D721Med (cell line): ENCODE measurements around the gene USP34.

Experiments used
- DNase-seq: peaks from one replicate; pipeline ENCODE4 v3.0.0; 2011; ENCODE audit warnings: low spot score; ENCODE audit not compliant: insufficient read length
- FAIRE-seq: peaks from 2 replicates; lab custom pipeline; 2011; peaks lifted over from hg19 to GRCh38; lab: Jason Lieb, UNC
- TF ChIP-seq, protein P1 (sequence below): IDR thresholded peaks from 2 replicates; pipeline ENCODE4 v1.5.1; 2012; ENCODE audit warnings: mild to moderate bottlenecking, control low read depth; ENCODE audit not compliant: insufficient read depth; ENCODE audit errors: missing control alignments

USP34 gene

DNA sequence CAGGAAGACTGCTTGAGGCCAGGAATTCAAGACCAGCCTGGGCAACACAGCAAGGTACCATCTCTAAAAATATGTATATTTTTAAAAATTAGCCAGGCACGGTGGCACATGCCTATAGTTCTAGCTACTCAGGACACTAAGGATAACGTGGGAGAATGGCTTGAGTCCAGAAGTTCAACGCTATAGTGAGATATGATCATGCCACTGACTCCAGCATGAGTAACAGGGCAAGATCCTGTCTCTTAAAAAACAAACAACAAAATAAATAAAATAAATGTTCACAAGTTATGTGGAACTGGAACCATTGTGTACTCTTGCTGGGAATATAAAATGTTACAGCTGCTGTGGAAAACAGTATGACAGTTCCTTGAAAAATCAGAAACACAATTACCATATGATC is 47.2 kb downstream of the USP34 start:
- no peak for FAIRE-seq
- TF ChIP-seq, protein P1, sequence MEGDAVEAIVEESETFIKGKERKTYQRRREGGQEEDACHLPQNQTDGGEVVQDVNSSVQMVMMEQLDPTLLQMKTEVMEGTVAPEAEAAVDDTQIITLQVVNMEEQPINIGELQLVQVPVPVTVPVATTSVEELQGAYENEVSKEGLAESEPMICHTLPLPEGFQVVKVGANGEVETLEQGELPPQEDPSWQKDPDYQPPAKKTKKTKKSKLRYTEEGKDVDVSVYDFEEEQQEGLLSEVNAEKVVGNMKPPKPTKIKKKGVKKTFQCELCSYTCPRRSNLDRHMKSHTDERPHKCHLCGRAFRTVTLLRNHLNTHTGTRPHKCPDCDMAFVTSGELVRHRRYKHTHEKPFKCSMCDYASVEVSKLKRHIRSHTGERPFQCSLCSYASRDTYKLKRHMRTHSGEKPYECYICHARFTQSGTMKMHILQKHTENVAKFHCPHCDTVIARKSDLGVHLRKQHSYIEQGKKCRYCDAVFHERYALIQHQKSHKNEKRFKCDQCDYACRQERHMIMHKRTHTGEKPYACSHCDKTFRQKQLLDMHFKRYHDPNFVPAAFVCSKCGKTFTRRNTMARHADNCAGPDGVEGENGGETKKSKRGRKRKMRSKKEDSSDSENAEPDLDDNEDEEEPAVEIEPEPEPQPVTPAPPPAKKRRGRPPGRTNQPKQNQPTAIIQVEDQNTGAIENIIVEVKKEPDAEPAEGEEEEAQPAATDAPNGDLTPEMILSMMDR, result no peak
- DNase-seq, result no peak

DNA sequence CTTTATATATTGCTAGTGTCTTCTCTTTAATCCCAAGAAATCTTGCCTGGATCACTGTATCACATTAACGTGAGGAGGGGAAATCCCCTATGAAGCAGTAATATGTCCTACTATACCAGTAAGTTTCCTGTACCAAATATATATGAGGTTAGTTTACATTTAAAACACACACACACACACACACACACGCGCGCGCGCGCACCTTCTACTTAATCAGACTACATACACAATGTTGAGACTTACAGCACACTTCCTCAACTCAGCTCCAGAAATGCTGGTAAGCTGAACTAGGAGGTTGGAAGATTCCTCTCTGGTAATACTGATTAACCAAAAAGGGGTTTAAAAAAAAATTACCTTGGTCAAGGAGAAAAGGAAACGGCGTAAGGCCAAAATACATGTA is 49.3 kb downstream of the USP34 start:
- DNase-seq, result no peak
- TF ChIP-seq, protein P1, result no peak
- no peak for FAIRE-seq

DNA sequence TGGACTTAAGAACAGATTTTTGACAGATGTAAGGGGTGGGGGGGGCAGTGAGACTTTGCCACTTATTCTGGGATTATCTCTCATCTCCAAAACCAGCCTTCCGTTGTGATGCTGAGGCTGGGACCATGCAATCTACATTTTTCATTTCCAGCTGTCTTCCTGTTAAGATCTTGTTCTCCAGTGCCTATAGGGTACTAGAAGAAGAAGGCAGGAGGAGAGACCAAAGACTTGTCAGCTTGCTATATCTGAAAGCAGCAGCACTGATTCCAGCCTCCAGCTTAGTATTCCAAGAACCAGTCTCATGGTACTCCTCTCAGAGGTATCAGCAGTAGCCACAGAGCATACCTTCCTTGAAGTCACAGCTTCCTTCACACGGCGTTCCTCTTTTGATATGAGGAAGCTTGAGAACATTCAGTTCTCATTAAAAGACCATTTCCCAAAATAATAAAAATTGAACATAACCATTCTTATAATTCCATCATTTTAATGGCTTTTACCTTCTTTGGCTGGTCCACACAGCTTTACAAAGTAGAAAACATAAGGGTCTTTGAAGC is 49.8 kb downstream of the USP34 start:
- TF ChIP-seq, protein P1, result no peak
- DNase-seq, result no peak
- no peak for FAIRE-seq

DNA sequence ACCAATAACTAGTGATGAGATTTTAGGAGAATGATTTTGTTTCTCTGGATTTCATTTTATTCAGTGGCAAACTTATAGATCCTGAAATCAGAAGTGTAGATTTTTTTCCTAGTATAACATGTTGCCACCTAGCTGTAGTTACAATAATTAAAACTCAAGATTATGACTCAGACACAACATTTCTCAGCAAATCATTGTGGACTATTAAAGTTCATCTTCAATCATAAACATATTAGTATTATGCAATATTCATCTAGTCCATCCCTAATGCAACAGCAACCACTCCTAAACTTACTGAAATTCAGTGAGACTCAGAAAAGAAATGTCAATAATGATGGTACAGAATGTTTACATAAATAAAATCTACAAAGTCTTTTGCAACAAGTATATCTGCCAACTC is 51.3 kb downstream of the USP34 start:
- no peak for DNase-seq
- no peak for FAIRE-seq
- TF ChIP-seq, protein P1, result no peak

DNA sequence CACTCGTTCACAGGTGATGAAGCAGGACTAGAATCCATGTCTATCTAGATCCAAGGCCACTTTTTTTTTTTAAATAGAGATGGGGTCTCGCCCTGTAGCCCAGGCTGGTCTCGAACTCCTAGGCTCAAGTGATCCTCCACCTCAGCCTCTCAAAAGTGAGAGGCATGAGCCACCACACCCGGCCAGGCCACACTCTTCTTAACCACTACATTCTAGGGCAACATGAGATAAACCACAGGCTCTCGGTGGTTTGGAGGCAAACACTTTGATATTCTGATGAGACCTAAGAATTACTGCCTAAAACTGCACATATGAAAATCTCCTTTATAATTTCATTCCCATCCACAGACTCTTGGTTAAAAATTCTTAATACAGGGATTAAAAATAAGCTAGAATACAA is 51.8 kb downstream of the USP34 start:
- DNase-seq (no peak), FAIRE-seq (no peak)
- TF ChIP-seq, protein P1, result no peak

DNA sequence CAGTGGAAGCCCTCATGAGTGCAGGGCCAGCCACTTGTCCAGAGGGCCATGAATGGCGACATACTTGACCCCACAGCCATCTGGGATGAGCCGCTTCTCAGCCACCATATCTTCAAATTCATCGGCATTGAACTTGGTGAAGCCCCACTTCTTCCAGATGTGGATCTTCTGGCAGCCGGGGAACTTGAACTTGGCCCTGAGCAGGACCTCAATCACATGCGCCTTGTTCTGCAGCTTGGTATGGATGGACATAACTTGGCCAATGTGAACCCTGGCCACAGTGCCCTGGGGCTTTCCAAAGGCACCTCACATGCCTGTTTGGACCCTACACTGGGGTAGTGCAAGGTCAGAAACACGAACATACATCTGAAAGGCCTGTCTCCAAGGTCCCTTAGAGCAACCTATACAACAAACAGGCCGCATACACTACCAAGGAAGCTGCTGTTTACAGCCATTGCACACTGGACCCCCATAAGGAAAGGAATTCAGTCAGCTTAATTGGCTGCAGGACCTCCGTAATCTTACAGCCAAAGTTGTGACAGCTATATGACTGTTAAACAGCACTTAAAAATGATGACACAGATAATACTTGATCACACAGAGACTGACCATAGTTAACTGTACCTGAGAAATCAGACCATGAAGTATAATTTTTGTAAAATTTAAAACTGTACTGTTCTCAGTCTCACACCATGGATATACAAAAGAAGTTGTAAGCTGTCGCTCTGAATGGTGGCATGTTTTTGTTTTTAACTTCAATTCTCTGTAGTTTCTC is 53.8 kb downstream of the USP34 start:
- FAIRE-seq, result no peak

More for the DNA sequence above, 53.8 kb downstream of the USP34 start:
- TF ChIP-seq, protein P1, result no peak
- DNase-seq, result no peak
